ENCODE measurements around the gene ELAVL1.

DNA sequence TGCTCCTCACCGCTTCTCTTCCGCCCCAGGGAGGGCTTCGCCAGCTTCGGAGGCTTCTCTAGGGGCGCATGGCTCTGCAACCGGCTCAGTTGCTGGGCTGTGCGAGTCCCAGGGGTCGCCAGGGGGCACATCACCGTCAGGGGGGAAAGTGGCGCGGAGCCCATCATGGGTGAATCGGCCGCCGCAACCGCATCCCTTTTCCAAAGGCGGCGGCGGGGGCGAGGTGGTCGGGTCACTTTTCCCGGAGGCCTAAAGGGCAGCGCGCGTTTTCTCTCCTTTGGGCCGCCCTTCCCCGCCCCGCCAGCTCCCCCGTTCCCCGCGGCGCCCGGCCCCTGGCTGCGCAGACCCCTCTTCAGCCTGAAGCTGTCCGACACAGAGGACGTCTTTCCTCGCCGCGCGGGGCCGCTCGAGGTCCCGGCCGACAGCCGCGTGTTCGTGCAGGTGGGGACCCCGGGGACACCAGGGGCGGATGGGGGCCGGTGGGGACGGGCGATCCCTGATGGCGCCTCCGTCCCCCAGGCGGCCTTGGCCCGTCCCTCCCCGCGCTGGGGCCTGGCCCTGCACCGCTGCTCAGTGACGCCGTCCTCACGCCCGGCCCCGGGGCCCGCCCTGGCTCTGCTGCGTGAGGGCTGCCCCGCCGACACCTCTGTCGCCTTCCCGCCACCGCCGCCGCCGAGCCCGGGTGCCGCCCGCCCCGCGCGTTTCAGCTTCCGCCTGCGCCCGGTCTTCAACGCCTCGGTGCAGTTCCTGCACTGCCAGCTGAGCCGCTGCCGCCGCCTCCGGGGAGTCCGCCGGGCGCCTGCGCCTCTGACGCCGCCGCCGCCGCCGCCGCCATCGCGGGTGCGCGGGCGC lies 89.1 kb downstream of the ELAVL1 start:
- TF ChIP-seq BHLHE40 (IDR thresholded peaks at IDR 0.05; ENCODE audit: borderline replicate concordance) (no peak), SUZ12 (IDR thresholded peaks at IDR 0.05) (no peak), FOXK2 (IDR thresholded peaks at IDR 0.05) (no peak), HDGF (IDR thresholded peaks at IDR 0.05; ENCODE audit: borderline replicate concordance) (no peak), FOXM1 (IDR thresholded peaks at IDR 0.05; ENCODE audit: borderline replicate concordance) (no peak), SP1 (IDR thresholded peaks at IDR 0.05) (no peak), ELF4 (IDR thresholded peaks at IDR 0.05) (no peak), LEF1 (IDR thresholded peaks at IDR 0.05; ENCODE audit: borderline replicate concordance) (no peak), FOXA1 (IDR thresholded peaks at IDR 0.05) (no peak), ZNF384 (IDR thresholded peaks at IDR 0.05) (no peak)

All from HEK293T (cell line).